GM20000 (cell line): Measurements from ENCODE around the gene C2orf92.

Source experiments
- DNase-seq: peaks from one replicate; pipeline ENCODE4 v3.0.0; 2012; ENCODE audit warnings: low spot score
- TF ChIP-seq, protein P1 (sequence below): IDR thresholded peaks from 2 replicates; pipeline ENCODE4 v1.5.1; 2012; ENCODE audit warnings: mild to moderate bottlenecking, control low read depth; ENCODE audit errors: extremely low read depth, missing control alignments

The C2orf92 gene

DNA sequence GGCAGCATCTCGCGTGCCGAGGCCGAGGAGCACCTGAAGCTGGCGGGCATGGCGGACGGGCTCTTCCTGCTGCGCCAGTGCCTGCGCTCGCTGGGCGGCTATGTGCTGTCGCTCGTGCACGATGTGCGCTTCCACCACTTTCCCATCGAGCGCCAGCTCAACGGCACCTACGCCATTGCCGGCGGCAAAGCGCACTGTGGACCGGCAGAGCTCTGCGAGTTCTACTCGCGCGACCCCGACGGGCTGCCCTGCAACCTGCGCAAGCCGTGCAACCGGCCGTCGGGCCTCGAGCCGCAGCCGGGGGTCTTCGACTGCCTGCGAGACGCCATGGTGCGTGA is 54.5 kb downstream of the C2orf92 start:
- DNase-seq, result no peak
- TF ChIP-seq, protein P1, sequence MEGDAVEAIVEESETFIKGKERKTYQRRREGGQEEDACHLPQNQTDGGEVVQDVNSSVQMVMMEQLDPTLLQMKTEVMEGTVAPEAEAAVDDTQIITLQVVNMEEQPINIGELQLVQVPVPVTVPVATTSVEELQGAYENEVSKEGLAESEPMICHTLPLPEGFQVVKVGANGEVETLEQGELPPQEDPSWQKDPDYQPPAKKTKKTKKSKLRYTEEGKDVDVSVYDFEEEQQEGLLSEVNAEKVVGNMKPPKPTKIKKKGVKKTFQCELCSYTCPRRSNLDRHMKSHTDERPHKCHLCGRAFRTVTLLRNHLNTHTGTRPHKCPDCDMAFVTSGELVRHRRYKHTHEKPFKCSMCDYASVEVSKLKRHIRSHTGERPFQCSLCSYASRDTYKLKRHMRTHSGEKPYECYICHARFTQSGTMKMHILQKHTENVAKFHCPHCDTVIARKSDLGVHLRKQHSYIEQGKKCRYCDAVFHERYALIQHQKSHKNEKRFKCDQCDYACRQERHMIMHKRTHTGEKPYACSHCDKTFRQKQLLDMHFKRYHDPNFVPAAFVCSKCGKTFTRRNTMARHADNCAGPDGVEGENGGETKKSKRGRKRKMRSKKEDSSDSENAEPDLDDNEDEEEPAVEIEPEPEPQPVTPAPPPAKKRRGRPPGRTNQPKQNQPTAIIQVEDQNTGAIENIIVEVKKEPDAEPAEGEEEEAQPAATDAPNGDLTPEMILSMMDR, result no peak

DNA sequence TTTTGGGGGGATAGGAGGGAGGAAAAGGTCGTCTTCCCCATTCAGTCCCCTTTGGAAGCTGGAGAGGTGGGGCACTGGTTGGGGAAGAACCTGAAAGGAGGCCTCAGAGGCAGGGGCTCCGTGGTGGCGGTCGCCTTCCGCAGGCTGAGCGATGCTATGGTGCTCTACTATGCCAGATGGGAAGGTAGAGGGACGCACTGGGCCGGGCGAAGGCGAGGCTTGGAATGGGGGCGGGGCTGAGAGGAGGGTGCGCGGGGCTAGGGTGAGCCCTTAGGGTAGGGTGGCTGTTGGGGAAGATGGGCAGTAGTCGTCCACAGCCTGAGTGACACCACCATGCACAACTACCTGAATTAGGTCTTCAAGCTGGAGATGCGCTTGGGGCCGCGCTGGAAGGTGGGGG is 55.0 kb downstream of the C2orf92 start:
- TF ChIP-seq, protein P1, result no peak
- DNase-seq, result no peak

DNA sequence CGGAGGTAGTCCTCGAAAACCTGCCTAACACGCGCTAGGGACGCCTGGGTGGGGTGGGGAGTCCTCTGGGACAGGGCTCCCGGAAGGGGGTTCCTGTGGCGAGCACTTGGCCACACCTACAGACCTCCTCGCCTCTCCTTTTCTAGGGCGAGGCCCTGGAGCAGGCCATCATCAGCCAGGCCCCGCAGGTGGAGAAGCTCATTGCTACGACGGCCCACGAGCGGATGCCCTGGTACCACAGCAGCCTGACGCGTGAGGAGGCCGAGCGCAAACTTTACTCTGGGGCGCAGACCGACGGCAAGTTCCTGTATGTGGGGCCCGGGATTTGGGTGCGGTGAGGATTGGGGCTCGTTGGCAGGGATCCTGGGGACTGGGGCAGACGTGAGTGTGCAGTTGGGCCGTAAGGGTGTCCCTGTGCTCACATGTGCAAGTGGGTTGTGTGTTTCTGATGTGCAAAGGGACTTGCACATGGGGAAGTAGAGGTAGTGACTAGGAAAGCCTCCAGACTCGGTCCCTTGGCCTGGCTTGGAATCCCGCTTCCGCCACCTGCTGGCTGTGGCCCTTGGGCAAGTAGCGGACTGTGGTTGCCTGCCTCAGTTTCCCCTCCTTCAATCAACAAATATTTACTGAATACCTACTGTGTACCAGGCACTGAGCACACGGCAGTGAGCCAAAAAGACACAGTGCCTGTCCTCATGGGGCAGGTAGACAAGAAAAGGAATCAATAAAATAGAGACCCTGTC is 55.6 kb downstream of the C2orf92 start:
- TF ChIP-seq, protein P1, result no peak
- DNase-seq, result no peak

DNA sequence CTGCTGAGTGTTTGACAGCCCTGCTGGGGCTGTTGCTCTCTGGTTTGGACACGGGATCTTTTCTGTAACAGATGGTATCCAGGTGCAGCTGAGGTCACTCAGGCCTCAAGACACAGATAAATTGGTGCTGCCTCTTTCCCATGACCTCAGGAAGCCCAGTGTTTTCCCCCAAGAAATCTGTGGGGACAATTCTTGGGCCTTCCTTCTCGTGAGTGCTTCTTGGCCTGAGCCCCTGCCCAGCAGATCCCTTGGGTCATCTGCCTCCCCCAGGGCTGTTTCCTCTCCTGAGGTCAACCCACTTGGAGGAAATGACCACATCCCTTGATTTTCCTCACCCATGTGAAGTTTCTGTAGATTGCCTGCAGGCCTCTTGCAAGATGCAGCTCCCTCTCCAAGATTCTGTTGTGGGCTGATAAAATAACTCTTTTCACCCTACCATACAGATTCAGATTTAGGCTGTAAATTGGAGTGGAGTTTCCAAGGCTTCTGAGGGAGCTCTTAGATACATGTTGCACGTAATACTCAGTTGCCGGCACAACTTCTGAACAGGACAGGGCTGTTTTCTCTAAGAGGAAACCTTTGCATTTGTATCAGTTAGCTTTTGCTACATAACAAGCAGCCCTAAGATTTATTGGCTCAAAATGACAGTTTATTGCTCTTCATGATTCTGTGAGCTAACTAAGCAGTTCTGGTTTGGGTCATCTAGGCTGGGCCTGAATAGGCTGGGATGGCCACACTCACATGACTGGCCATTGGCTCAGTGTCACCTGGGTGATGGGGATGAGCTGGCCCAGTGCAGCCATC is 57.0 kb downstream of the C2orf92 start:
- TF ChIP-seq, protein P1, result no peak
- DNase-seq, result no peak

DNA sequence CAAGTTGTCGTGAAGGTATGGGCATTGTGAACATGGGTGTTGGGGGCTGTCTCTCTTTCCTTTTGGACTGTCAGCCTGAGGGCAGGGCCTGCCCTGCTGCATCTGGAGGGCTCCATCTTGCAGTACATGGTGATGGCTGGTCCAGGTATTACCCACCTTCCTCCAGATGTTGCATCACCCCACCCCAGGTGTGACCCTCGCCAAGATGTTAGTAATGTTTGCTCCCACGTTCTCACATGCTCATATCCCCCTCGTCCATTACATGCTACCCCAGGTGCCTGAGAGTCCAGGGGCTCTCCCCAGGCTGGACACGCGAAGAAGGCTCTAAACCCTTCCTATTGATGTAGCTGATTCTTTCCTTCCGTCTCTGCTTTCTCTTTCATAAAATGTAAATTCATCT is 57.8 kb downstream of the C2orf92 start:
- TF ChIP-seq, protein P1, result no peak
- no peak for DNase-seq

DNA sequence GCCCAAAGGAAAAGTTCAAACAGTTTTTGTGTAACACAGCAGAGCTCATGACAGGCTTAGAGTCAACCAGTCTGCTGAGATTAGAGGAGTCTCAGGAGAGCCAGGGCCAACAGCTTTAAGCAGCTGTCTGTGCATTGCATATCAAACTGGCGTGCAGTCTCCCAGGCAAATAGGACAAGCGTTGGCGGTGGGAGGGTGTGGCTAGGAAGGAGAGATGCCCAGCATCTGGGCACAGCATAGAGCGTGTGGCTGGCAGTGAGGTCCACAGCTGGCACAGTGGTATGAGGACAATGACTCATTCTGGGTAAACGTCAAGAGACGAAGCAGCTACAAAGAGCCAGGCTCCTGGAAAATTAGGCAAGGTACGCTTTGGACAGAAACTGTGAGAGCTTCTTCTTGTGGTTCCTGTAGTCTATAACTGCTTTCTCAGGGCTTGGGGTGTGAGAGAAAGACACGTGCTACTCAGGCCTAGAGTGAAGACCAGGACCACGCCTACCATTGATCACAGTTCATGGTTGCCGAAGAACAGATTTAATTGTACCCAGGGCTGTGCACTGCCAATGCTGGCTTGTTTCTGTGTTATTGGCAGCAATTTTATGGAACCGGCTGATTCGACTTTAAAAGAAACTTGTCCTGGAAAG is 58.7 kb downstream of the C2orf92 start:
- DNase-seq, result no peak
- TF ChIP-seq, protein P1, result no peak

DNA sequence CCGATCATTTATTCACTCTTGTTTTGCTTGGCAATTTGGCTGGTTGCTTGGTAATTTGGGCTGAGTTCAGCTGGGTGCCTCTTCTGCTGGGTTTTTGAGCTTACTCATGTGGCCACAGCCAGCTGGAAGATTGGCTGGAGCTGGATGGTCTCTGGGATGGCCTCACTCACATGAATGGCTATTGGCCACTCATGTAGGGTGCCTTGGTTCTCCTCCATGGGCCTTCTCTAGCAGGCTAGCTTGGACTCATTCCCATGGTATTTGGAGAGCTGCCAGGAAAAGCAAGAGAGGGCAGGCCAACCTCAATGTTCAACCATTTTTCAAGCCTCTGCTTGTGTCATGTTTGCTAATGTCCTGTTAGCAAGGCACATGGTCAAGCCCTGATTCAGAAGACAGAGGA is 60.7 kb downstream of the C2orf92 start:
- no peak for DNase-seq
- TF ChIP-seq, protein P1, result no peak
